ENCODE results near the gene SLC1A4. TPM values are rescaled to one million over a fixed set of nuclear protein-coding genes. Genes with fewer than 3 reads are reported as not detected.

The SLC1A4 gene
- total and polyA plus RNA-seq, 2 donors from 2014 or later = 2.1 to 10.6 TPM

- intact Hi-C loops (cut with DNase I) = no loop called here
- no peak overlapping the region for H3K9ac ChIP-seq (ENCODE audit: low read length in 3 of 3)
- no peak overlapping the region for H3K4me3 ChIP-seq (ENCODE audit: low read length in 3 of 3)
- DNase-seq (no peak), FAIRE-seq (no peak)
- no peaks in the 10 kb centered on the region for H3K27me3 ChIP-seq (ENCODE audit: control insufficient read depth, insufficient read depth, low read length)
- TF ChIP-seq CTCF (IDR thresholded peaks at IDR 0.05; ENCODE audit: borderline replicate concordance, extremely low read depth, insufficient read depth) = no peak
- no peaks in the 10 kb centered on the region for H3K9me3 ChIP-seq (ENCODE audit: control insufficient read depth in 2 of 3, insufficient read depth in 1 of 3, low read length in 3 of 3)
- peaks cover 0 to 2% (median 0%) of the 10 kb centered on the region in 3 donors for H3K4me1 ChIP-seq (ENCODE audit: control insufficient read depth in 2 of 3, insufficient read depth in 2 of 3, low read depth in 1 of 3, low read length in 3 of 3)
- H3K36me3 ChIP-seq (ENCODE audit: control insufficient read depth in 2 of 3, insufficient read depth in 3 of 3, low read length in 3 of 3) = no peaks in the 10 kb centered on the region
- no peak overlapping the region for H3K27ac ChIP-seq (ENCODE audit: low read depth in 2 of 2, low read length in 2 of 2)
Observed at GRCh38 chr2:65050931-65051330, 61.7 kb downstream of the SLC1A4 start.

- Histone ChIP-seq H3K9me3 (ENCODE audit: control insufficient read depth in 2 of 3, insufficient read depth in 1 of 3, low read length in 3 of 3) (no peaks in the 10 kb centered on the region), H3K4me3 (ENCODE audit: low read length in 3 of 3) (no peak overlapping the region), H3K4me1 (ENCODE audit: control insufficient read depth in 2 of 3, insufficient read depth in 2 of 3, low read depth in 1 of 3, low read length in 3 of 3) (peaks cover 5 to 9% (median 7%) of the 10 kb centered on the region in 3 donors), H3K27ac (ENCODE audit: low read depth in 2 of 2, low read length in 2 of 2) (no peak overlapping the region), H3K27me3 (ENCODE audit: control insufficient read depth, insufficient read depth, low read length) (no peaks in the 10 kb centered on the region), H3K9ac (ENCODE audit: low read length in 3 of 3) (no peak overlapping the region), H3K36me3 (ENCODE audit: control insufficient read depth in 2 of 3, insufficient read depth in 3 of 3, low read length in 3 of 3) (no peaks in the 10 kb centered on the region)
- no peak for DNase-seq
- intact Hi-C loops (cut with DNase I) = no loop called here
- TF ChIP-seq CTCF (IDR thresholded peaks at IDR 0.05; ENCODE audit: borderline replicate concordance, extremely low read depth, insufficient read depth) = no peak
- no peak for FAIRE-seq
Observed at GRCh38 chr2:65053199-65053598, 64.0 kb downstream of the SLC1A4 start.

- intact Hi-C loops (cut with DNase I) = no loop called here
- DNase-seq (no peak), FAIRE-seq (no peak)
- Histone ChIP-seq H3K9ac (ENCODE audit: low read length in 3 of 3) (no peak overlapping the region), H3K27me3 (ENCODE audit: control insufficient read depth, insufficient read depth, low read length) (no peaks in the 10 kb centered on the region), H3K27ac (ENCODE audit: low read depth in 2 of 2, low read length in 2 of 2) (no peak overlapping the region), H3K36me3 (ENCODE audit: control insufficient read depth in 2 of 3, insufficient read depth in 3 of 3, low read length in 3 of 3) (no peaks in the 10 kb centered on the region), H3K4me1 (ENCODE audit: control insufficient read depth in 2 of 3, insufficient read depth in 2 of 3, low read depth in 1 of 3, low read length in 3 of 3) (peaks cover 5 to 9% (median 9%) of the 10 kb centered on the region in 3 donors), H3K4me3 (ENCODE audit: low read length in 3 of 3) (peak overlapping the region in 1 of 3 donors; percentile 80), H3K9me3 (ENCODE audit: control insufficient read depth in 2 of 3, insufficient read depth in 1 of 3, low read length in 3 of 3) (no peaks in the 10 kb centered on the region)
- TF ChIP-seq CTCF (IDR thresholded peaks at IDR 0.05; ENCODE audit: borderline replicate concordance, extremely low read depth, insufficient read depth) = no peak
Observed at GRCh38 chr2:65054749-65055421, 65.7 kb downstream of the SLC1A4 start.
